GM18858 (cell line): ENCODE results near the gene EHBP1L1.
A peak's percentile ranks its signal among the peaks of the same experiment; 100 is the strongest.
"Not testable (repeated sequence)": the region's sequence is repeated elsewhere in the genome, so short reads cannot be mapped to it uniquely, and the experiment has no call there.

Experiments used
- ATAC-seq: cut with Tn5 transposase; IDR thresholded peaks from one replicate; pipeline ENCODE4 v1.9.1; 2021; ENCODE audit not compliant: unreplicated experiment

EHBP1L1 gene

DNA sequence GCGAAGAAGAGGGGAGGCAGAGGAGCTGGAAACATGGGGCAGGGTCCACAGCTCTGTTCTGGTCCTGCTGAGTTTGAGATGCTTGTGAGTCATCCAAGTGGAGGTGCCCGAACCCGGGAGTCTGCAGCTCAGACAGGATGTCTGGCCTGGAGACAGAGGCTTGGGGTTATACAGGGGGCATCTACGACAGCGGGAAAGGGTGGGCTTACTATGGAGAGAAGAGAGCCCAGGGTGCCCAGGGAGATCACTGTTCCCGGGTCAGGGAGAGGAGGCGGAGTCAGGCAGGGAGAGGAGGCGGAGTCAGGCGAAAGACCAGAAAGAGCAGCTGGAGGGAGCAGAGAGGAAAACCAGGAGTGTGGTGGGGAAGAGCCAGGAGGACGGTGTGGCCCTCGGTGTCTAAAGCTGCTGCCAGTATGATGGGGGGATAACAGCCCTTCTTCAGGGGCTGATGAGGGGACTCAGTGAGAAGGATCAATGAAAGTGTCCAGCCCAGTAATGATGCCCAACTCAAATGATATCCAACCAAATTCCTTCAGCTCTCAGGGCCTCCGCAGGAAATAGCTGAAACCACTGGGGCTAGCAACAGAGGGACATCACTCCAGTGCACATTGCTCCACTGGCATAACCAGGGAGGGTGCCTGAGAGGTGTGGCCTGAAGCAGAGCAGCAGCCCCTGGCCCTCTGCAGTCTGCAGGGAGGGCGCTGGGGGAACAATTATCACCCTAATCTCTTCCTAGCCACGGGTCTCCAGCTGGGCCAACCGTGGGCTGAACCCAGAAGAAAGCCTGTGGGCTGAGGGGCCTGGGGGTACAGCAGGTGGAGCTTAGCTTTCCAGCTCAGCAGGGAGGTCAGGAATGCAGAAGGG, 15.1 kb upstream of the EHBP1L1 start:
- ATAC-seq, result no peak

DNA sequence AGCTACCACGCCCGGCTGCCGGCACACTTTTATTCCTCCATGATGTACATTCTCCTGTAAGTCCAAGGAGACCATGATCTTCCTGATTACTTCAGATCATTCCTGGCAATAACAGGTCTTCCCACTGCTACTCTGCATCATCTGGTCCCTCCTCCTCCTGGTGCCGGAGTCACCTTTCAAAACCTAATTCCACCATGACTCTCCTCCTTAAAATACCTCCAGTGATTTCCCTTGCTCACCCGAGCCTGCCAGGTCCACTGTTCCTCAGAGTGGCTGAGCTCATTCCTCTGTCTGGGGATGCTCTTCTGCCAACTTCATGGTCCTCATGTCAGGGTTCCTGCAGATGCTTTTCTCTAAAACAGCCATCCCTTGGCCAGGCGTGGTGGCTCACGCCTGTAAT, 13.8 kb upstream of the EHBP1L1 start:
- ATAC-seq, result no peak

DNA sequence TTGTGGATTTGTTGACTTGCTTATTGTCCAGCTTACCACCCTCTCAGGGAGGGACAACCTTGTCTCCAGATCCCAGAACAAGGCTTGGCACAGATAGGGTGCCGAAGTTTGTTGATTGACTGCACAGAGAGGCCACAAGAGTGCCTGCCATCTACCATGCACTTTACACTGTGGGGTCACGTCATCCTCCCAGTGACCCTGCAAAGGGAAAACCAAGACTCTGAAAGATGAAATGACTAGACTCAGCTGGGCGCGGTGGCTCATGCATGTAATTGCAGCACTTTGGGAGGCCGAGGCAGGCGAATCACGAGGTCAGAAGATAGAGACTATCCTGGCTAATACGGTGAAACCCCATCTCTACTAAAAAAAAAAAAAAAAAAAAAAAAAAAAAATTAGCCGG, 13.1 kb upstream of the EHBP1L1 start:
- no peak for ATAC-seq

DNA sequence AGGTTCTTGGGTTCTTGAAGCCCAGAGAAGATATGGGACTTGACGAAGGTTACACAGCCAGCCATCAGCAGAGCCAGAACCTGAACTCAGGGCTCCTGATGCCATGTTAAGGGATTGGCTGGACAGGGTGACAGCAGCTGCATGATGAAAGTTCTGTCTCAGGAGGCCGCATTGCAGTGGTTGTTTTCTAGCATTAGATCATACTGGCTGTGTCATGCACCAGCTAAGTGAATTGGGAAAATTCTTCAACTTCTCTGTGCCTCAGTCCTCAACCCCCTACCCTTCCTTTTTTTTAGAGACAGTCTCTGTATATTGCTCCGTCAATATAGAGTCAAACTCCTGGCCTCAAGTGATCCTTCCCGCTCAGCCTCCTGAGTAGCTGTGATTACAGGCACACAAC, 12.3 kb upstream of the EHBP1L1 start:
- ATAC-seq, result no peak

DNA sequence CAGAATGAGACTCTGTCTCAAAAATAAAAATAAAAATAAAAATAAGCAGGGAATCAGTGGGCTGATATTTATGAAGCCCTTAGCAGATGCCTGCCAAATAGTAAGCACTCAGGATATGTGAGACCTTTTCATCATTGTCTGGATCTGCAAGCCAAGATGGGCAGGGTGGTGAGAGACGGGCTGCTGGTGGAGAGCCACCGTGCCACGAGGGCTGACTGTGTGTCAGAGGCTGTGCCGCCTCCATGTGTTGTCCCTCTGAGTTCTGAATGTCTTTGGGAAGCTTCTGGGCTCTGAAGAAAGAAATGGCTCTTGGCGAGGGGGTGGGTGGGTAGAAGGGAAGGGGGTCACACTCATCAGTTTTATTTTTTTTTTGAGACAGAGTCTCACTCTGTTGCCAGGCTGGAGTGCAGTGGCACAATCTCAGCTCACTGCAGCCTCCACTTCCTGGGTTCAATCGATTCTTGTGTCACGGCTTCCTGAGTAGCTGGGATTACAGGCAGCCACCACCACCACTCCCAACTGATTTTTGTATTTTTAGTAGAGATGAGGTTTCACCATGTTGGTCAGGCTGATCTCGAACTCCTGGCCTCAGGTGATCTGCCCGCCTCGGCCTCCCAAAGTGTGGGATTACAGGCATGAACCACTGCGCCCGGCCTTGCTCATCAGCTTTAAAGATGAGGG, 10.8 kb upstream of the EHBP1L1 start:
- ATAC-seq, result not testable (repeated sequence)

DNA sequence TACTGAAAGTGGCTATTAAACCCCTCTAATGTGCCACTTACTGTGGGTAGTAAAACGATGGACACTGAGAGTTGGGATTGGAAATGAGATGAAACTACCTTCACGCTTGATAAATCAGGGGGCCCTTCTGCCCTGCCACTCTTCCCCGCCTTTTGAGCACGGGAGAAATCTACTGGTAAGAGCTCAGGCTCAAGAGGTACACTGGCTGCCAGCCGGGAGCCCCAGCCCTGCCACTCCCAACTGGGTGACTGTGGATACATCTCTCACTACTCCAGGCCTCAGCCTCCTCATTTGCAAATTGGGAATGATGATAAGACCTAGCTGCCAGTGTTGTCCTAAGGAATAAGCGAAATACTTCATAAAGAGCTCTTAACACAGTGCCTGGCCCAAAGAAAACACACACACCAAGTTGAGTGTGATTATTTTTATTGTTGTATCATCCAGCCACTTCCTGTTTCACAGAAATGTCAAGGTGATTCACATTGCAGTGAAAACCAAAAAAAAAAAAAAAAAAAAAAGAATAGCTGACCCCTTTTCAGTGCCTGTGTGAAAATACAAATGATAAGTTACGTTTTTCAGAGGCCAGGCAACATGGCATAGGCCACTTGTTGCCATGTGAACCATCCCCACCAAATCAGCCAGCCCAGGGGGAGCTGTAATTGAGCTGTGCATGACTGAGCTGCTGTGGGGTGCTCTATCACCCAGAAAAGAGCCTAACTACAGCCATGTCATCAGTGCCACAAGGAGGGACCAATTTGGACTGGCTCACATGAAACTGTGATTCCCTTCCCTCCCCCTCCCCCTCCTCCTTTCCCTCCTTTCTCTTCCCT, 10.0 kb upstream of the EHBP1L1 start:
- no peak for ATAC-seq

DNA sequence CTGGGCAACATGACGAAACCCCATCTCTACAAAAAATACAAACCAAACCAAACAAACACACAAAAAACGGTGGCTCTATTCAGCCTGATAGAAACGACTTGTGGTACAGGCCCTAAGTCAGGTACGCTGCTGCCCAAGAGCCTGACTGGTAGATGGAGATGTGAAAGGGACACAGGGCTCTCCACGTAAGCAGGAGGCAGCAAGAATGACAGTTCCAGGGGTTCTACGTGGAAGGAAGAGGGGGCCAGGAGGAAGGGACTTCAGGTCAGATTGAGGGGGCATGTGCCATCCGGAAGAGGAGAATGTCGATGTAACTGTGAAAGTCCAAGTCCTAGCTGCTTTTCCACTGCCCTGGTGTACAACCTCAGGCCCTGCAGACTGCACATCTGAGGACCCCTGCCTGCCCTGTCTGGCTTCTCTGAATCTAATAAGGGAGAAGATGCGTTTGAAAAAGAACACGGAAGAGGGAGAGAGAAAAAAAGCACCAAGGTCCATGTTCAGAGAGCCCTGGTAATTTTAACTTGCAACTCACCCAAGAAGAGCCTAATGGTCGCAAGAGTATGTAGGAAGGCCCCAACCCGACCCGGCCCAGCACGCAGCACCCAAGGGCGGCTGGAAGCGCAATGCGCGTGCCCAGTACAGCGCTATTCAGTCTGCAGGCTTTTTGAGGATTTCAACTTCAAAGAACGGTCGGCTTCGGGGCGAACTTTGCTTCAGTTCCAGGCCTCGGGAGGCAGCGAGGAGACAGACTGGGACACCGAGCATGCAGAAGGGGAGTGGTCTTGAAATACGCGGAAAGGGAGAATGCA, 6.5 kb upstream of the EHBP1L1 start:
- no peak for ATAC-seq

DNA sequence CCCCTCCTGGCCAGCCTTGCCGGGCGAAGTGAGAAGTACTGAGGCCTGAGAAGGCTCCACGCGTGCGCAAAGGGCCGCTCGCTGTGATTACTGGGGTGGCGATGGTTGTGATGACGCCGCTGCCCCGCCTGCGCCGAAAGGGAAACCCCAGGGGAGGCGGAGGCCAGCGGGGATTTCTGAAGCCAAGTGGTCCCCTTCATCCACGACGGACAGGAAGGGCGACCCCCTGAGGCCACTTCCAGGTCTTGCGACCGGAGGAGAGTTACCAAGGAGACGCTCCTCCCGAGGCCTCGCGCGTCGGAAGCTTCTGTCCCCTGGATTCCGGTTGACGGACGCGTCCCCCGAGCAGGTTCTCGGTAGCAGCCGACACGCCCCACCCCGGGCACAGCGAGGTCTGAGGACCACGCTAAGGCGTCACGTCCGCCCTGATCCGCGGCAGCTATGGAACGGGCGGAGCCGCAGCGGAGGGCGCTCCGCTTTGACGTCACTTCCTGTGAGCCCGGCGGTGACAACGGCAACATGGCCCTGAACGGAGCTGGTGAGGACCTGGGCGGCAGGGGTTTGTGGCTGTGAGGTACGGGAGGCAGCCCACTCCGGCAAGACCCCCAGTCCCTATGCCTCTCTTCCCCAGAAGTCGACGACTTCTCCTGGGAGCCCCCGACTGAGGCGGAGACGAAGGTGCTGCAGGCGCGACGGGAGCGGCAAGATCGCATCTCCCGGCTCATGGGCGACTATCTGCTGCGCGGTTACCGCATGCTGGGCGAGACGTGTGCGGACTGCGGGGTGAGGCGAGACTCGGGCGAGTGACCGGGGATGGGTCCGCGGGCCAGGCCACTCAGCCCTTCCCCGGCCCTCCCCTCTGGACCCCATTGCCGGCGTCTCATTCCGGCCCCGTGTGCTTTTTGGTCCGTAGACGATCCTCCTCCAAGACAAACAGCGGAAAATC, 5.6 kb upstream of the EHBP1L1 start, which contains the start of gene ZNRD2:
Gene ZNRD2, plus strand, starts transcription at position 505 of the 946 bp plus-strand sequence. Its CDS starts 15 bp downstream, at position 520.
- ATAC-seq, result peak; percentile 46

DNA sequence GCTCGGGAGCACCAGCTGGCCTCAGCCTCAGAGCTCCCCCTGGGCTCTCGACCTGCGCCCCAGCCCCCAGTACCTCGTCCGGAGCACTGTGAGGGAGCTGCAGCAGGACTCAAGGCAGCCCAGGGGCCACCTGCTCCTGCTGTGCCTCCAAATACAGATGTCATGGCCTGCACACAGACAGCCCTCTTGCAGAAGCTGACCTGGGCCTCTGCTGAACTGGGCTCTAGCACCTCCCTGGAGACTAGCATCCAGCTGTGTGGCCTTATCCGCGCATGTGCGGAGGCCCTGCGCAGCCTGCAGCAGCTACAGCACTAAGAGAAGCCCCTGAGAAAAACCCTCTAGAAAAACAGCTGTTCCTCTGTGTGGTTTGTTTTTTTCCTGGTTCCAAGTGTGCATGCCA, 4.4 kb upstream of the EHBP1L1 start:
- no peak for ATAC-seq

DNA sequence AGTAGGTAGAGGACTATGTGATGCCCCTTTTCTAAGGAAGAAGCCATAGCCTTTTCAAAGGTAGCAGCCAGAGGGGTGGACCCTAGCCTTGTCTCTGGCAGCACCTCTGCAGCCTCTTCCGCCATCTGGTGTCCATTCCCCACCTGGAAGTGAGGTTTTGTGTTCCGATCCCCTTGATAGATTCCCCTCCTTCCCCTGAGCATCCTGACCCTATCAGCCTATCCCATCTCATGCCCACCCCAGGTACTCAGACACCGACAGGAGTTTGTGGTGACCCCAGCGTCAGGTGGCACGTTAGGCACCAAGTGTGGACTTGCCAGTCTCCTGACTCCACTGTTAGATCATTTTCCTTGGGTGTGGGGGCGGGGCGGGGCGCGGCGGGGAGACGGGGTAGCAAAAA, 3.9 kb upstream of the EHBP1L1 start:
- ATAC-seq, result no peak

DNA sequence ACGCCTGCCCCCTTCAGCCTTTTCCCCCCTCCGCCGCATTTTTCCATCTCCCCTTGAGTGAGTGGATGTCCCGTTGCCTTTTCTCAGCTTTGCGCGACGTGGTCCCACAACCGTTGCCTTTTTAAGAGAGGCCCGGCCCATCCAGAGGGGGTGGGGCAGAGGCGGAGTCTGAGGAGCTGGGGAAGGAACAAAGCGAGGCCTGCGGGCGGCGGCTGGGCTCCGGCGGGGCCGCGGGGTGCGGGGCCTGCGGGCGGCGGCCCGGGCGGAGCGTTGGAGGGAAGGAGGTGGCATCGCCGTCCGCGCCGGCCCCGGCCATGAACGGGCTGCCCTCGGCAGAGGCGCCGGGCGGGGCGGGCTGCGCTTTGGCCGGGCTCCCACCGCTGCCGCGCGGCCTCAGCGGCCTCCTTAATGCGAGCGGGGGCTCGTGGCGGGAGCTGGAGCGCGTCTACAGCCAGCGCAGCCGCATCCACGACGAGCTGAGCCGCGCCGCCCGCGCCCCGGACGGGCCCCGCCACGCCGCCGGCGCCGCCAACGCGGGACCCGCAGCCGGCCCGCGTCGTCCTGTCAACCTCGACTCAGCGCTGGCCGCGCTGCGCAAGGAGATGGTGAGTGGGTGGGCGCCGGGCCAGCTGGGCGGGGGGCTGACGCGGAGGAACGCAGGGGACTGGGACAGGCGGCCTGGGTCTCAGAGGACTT, 3.3 kb upstream of the EHBP1L1 start, which contains the start of gene FAM89B:
Gene FAM89B, plus strand, starts transcription at position 183 of the 696 bp plus-strand sequence. Its CDS starts 132 bp downstream, at position 315.
- no peak for ATAC-seq

DNA sequence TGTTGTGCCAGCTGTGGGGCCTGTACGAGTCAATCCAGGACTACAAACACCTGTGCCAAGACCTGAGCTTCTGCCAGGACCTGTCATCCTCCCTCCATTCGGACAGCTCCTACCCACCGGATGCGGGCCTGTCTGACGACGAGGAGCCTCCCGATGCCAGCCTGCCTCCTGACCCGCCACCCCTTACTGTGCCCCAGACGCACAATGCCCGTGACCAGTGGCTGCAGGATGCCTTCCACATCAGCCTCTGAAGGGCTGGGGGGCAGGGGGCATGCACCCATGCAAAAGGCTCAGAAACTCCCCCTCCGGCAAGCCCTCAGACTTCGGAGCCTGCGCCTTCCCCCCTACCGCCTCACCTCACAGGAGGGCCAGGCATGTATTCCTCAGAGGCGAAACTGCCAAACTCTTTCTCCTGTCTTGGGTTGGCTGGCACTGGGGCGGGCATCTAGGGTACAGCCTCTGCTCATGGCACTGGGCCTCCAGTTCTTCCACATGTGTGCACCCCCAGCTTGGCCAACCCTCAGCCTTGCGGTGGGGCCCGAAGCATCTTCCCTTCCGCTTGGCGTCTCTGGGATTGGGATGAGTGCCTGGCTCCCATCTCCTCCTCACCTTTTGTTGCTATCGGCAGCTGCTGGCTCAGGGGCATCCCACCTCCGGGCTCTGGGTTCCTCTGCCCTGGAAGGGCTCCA, 2.3 kb upstream of the EHBP1L1 start:
- no peak for ATAC-seq

DNA sequence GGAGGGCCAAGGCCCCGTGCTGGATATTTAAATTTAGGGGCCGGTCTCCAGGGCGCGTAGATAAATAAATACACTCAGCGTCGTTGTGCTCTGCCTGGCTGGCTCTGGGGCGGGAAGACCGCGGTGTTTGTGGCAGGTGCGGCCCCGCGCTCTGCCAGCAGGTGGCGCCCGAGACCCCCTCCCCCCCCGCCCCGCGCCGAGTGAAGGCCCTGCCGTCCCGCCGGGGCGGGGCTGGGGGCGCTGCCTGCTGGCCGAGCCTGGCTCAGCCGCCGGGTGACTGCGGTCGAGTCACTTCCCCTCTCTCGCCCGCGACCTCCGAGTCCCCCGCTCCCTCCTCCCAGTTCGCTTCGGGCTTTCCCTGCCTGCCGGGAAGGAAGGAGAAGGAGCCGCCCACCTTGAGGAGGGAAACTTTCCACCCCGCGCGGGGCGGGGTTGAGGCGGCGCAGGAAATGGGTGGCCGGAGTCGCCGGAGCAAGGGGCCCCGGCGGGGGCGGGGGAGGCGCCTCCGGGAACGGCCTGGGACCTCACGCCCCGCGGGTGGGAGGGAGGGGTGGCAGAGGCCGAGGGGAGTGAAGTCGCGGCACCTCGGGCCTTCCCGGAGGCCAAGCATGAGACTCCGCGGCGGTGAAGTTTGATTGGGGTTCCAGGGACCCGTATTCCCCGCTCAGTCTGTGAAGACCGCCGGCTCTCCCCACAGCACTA, 1.6 kb upstream of the EHBP1L1 start:
- no peak for ATAC-seq

DNA sequence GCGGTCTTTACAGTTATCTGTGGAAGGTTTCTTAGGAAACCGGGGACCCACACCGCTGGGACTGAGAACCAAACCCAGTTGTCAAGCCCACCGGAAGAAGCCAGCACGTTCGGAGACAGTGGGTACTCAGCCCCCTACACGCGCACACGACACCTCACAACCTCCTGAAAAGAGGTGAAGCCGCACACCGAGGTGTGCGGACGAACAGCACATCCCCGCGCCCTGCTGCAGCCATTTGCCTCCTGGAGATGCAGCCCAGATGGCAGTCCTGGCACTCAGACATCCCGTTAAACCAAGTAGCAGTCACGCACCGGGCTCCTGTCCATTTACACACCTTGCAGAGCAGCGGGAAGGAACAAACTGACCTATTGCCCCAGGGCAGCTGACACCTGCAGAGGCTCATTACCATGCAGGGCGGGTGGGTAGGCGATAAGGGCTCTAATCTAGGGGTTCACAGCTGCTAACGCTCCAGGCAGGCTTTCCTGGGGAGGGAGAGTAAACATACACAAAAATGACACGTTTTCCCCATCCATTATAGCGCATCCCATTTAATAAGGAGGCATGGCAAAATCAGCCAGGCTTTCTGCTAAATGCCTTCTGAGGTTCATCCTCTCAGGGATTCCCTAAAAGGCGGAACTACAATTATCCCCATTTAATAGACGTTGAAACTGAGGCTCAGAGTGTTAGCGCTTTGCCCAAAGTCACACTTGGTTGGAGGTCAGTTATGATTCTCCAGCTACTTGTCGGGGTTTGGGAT, 864 bp upstream of the EHBP1L1 start:
- no peak for ATAC-seq

DNA sequence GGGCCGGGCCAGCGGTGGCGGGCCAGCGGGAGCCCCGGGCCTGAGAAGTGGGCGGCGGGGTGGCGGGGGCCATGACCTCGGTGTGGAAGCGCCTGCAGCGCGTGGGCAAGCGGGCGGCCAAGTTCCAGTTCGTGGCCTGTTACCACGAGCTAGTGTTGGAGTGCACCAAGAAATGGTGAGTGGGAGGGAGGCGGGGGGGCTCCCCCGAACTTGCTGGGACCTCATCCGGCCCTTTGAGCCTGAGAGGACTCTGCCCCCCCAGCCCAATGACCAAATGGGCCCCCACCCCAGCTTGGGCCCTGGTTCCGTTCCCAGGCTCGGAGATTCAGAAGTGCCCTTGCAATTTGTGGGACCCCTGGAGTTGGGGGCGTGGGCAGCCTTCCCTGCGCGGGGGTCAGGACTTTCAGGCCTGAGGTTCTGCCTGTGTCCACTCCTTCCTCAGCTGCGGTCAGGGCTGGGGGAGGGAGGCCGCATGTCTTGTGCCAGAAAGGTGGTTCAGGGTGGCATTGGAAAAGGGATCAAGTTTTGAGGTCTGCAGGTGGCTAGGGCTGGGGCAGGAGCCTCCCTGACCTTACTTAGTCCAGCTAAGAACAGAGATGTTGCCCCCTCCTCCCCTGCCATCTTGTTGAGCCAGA, 496 bp downstream of the EHBP1L1 start:
- no peak for ATAC-seq
